BJ (cell line): ENCODE measurements around the gene TRAPPC1. TPM values are rescaled to one million over a fixed set of nuclear protein-coding genes. Genes with fewer than 3 reads are reported as not detected.

Source experiments
- CTCF ChIA-PET: fragments of 350-600 bp; formaldehyde crosslinking; extraction: SDS; loops from one replicate; lab custom pipeline; 2021; ENCODE audit warnings: antibody characterized with exemption, inconsistent platforms; lab: Yijun Ruan, JAX
- POLR2A ChIA-PET: fragments of 300-600 bp; sonication (Branson Sonifier 250); formaldehyde crosslinking; extraction: SDS; loops from one replicate; lab custom pipeline; 2021; ENCODE audit warnings: antibody characterized with exemption; lab: Charles Lee
- DNase-seq: peaks from one replicate; pipeline ENCODE4 v3.0.0-alpha.2; 2011; ENCODE audit warnings: low read depth
- H3K27me3 ChIP-seq: 2 replicates; pipeline ENCODE4 v1.6.0; 2011; ENCODE audit warnings: low read length; ENCODE audit not compliant: control insufficient read depth, insufficient read depth
- H3K36me3 ChIP-seq: 2 replicates; pipeline ENCODE4 v1.5.1; 2011; ENCODE audit warnings: low read length; ENCODE audit not compliant: control insufficient read depth, insufficient read depth
- H3K4me3 ChIP-seq: 2 replicates; pipeline ENCODE4 v1.5.1; 2011; ENCODE audit warnings: low read depth, mild to moderate bottlenecking, control low read depth, low read length
- CTCF ChIP-seq: IDR thresholded peaks from 2 replicates; pipeline ENCODE4 v1.5.1; 2011; ENCODE audit warnings: low read depth, mild to moderate bottlenecking, control low read depth, inconsistent platforms, low read length, moderate library complexity; ENCODE audit not compliant: insufficient read depth
- polyA plus RNA-seq: library from polyadenylated mRNA; depleted of rRNA; stranded (reverse); fragments of >200 nt; gene quantifications from 2 replicates; pipeline ENCODE4 v1.2.3, GENCODE V29; 2011

The TRAPPC1 gene
- polyA plus RNA-seq, 1 experiment: 264 TPM

DNA sequence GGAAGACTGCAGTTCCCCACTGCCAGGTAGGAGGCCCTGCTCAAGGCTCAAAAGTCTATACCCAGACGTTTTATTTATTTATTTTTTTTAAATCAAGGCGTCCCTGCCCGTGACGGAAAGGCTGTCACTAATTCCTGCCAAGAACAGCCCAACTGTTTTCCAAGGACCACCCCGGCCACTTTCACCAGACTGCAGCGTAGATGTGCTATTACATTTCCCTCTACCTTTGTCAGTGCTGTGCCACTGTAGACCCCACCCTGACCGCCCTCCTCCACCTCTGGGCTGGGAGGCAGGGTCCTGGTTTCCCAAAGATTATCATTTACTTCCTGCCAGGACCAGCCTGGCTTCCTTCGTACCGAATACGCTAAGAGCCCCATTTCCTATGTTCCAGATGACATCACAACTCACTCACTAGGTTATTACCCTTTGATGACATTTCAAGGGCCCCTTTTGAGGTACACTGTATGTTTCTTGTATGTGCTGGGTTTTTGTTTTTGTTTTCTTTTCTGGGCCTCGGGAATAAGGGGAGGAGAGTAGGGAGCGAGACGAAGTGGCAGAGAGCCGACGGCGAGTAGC, 9.4 kb downstream of the TRAPPC1 start:
- POLR2A ChIA-PET: no interaction called here
- peak overlapping the region; percentile 47 for H3K4me3 ChIP-seq
- no peaks in the 10 kb centered on the region for H3K27me3 ChIP-seq
- CTCF ChIA-PET: interaction anchor here (0.6 to 4.0 kb wide), 3 partner anchors 11 to 67 kb away, joined by 3 to 15 read pairs (median 3); no protein-coding TSS in a partner anchor
- no peak for TF ChIP-seq CTCF
- no peak for DNase-seq
- no peaks in the 10 kb centered on the region for H3K36me3 ChIP-seq

- ChIA-PET POLR2A (interaction anchor here (0.9 to 1.2 kb wide), 2 partner anchors 34 to 60 kb away, joined by 3 read pairs; partner anchors contain the start of gene NAA38), CTCF (interaction anchor here (0.5 to 7.6 kb wide), 10 partner anchors 10 to 267 kb away, joined by 3 to 109 read pairs (median 4); partner anchors contain the start of genes CHD3 and KCNAB3)
- Histone ChIP-seq H3K4me3 (no peak overlapping the region), H3K27me3 (no peaks in the 10 kb centered on the region), H3K36me3 (peaks cover 3% of the 10 kb centered on the region)
- no peak for TF ChIP-seq CTCF
- DNase-seq: no peak
These were observed 14.9 kb downstream of the TRAPPC1 start for GRCh38 chr17:7916808-7917207.

DNA sequence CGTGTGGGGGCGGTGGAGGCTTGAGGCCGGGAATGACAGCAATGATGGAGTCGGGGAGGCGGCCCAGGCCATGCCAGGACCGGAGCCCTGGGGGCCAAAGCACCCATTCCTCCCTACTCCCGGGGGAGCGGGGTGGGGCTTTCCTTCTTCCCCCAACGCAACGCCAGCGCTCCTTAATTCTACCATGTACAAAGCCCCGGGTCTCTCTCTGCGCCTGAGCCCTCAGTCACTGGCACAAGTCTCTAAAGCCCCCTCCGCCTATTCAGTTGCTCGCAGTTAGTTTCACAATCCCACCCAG, 15.4 kb downstream of the TRAPPC1 start:
- ChIA-PET CTCF (interaction anchor here (0.5 to 7.6 kb wide), 22 partner anchors 10 to 267 kb away, joined by 3 to 109 read pairs (median 3); partner anchors contain the start of genes CHD3, CNTROB, KCNAB3 and NAA38), POLR2A (interaction anchor here (0.7 to 1.2 kb wide), 4 partner anchors 17 to 1328 kb away, joined by 3 read pairs; partner anchors contain the start of gene NAA38)
- Histone ChIP-seq H3K4me3 (peak overlapping the region; percentile 52), H3K27me3 (no peaks in the 10 kb centered on the region), H3K36me3 (peaks cover 8% of the 10 kb centered on the region)
- no peak for DNase-seq
- no peak for TF ChIP-seq CTCF

- ChIA-PET POLR2A (interaction anchor here (0.7 to 1.2 kb wide), 3 partner anchors 17 to 1329 kb away, joined by 3 read pairs; partner anchors contain the start of gene NAA38), CTCF (interaction anchor here (0.6 to 7.6 kb wide), 20 partner anchors 11 to 147 kb away, joined by 3 to 109 read pairs (median 3); partner anchors contain the start of genes CHD3, CNTROB, NAA38 and TRAPPC1)
- DNase-seq: peak; percentile 82
- no peak for TF ChIP-seq CTCF
- peaks cover 10% of the 10 kb centered on the region for H3K36me3 ChIP-seq
- peak within 1 kb of the TSS; percentile 52 for H3K4me3 ChIP-seq
- H3K27me3 ChIP-seq: no peaks in the 10 kb centered on the region
These were observed 15.9 kb downstream of the TRAPPC1 start, which contains the start of gene RNF227 for GRCh38 chr17:7915611-7916384. RNF227 (minus strand) TSS chr17:7916289; CDS start chr17:7916195, 94 bp downstream.

DNA sequence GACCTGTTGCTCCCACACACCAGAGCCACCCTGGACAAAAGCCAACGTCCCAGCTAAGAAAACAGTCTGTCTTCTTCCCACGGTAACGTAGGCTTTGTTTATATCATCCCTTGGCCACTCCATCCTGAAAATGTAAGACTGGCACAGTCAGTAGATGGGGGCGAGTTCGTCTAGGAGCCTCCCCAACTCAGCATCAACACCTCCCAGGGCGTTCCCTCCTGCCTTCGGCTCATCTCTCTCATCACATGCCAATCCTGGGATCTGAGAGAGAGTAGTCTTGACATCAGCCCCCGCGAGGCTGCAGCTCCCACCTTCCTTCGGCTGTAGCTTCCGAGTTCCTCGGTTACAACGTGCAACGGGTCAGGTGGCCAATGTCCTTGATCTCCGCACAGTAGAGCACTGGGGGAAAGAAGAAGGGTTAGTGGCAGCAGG, 16.6 kb downstream of the TRAPPC1 start:
- ChIA-PET CTCF (interaction anchor here (0.6 to 7.6 kb wide), 13 partner anchors 13 to 147 kb away, joined by 3 to 109 read pairs (median 3); partner anchors contain the start of genes CNTROB, NAA38 and TRAPPC1), POLR2A (no interaction called here)
- H3K4me3 ChIP-seq: peak overlapping the region; percentile 52
- DNase-seq: no peak
- no peaks in the 10 kb centered on the region for H3K27me3 ChIP-seq
- peaks cover 13% of the 10 kb centered on the region for H3K36me3 ChIP-seq
- TF ChIP-seq CTCF: no peak
